Osteoblast (primary cell): ENCODE data around the gene LZIC. TPM values are rescaled to one million over a fixed set of nuclear protein-coding genes. Genes with fewer than 3 reads are reported as not detected.
A peak's percentile ranks its signal among the peaks of the same experiment; 100 is the strongest.

Experiments
- DNase-seq: peaks from one replicate; pipeline ENCODE4 v3.0.0; 2011; ENCODE audit warnings: low spot score, mixed read lengths; ENCODE audit not compliant: insufficient read length; ENCODE audit errors: missing footprints
- H2AFZ ChIP-seq: 2 replicates; pipeline ENCODE4 v1.6.0; 2011; ENCODE audit warnings: mild to moderate bottlenecking, low read length
- H3K27ac ChIP-seq: 2 replicates; pipeline ENCODE4 v1.5.1; 2011; ENCODE audit warnings: mild to moderate bottlenecking, low read depth, low read length, moderate library complexity
- H3K27me3 ChIP-seq: 2 replicates; pipeline ENCODE4 v1.6.0; 2012; ENCODE audit warnings: mild to moderate bottlenecking, control low read depth, inconsistent platforms, low read length, moderate library complexity; ENCODE audit not compliant: insufficient read depth
- H3K36me3 ChIP-seq: 2 replicates; pipeline ENCODE4 v1.5.1; 2011; ENCODE audit warnings: mild to moderate bottlenecking, low read length, control low read depth, moderate library complexity; ENCODE audit not compliant: insufficient read depth
- H3K4me1 ChIP-seq: 2 replicates; pipeline ENCODE4 v1.5.1; 2011; ENCODE audit warnings: mild to moderate bottlenecking, low read length, control low read depth, moderate library complexity; ENCODE audit not compliant: insufficient read depth
- H3K4me2 ChIP-seq: 2 replicates; pipeline ENCODE4 v1.6.0; 2011; ENCODE audit warnings: mild to moderate bottlenecking, low read length; ENCODE audit not compliant: insufficient read depth
- H3K4me3 ChIP-seq: fragments of 200-600 bp; sonication (generic); 3 replicates; pipeline ENCODE4 v1.5.1; 2012; ENCODE audit warnings: mild to moderate bottlenecking, low read length, inconsistent platforms; ENCODE audit not compliant: insufficient read depth
- H3K79me2 ChIP-seq: 2 replicates; pipeline ENCODE4 v1.6.0; 2012; ENCODE audit warnings: mild to moderate bottlenecking, low read length, control low read depth, inconsistent platforms; ENCODE audit not compliant: insufficient read depth
- H3K9me3 ChIP-seq: 2 replicates; pipeline ENCODE4 v1.5.1; 2011; ENCODE audit warnings: low read depth, low read length, control low read depth
- H4K20me1 ChIP-seq: 2 replicates; pipeline ENCODE4 v1.6.0; 2012; ENCODE audit warnings: mild to moderate bottlenecking, low read length, control low read depth; ENCODE audit not compliant: insufficient read depth
- total RNA-seq: library from RNA; depleted of rRNA; stranded (reverse); fragments of >200 nt; gene quantifications from 2 replicates; pipeline ENCODE4 v1.2.3, GENCODE V29; 2012
- TF ChIP-seq, protein P1 (sequence below): IDR thresholded peaks from 2 replicates; pipeline ENCODE4 v1.5.1; 2011; ENCODE audit warnings: mild to moderate bottlenecking, low read depth, low read length, moderate library complexity; ENCODE audit errors: extremely low read depth

Gene LZIC
- total RNA-seq, 1 donor = 37.6 TPM

DNA sequence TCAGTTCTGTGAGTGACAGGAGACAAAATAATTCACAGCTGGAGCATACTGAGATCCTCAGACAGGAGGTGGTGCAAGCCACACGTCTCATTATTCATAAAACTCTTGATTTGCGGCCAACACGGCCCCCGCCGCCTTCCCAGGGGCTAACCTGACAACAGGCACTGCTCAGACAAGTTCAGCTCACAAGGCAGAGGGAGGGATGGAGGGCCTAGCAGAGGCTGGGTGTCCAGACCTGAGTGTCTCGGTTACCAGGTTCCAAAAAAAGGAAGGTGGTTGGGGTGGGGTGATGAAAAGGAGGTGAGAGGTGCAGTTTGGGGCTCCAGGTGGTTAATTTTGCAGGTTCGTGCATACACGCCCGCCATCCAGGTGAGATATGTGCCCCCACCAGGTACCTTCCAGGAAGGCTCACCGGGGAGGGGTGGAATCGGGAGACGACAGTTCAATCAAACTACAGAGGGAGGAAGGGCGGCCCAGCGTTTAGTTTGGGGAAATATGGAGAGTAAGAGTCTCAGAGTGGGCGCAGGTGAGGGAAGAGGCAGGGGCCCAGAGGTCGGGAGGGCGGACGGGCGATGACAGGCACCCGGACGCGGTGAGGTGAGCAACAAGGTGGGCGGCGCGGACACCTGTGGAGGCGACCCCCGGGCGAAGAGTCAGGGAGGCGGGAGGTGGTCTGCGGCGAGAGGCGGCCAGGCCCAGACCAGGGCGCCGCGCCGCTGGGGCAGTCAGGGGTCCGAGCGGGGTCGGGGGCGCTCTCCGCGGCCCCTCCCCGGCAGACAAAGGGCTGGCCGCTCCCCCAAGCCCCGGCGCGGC is 33.8 kb downstream of the LZIC start:
- Histone ChIP-seq H4K20me1 (peaks cover 13% of the 10 kb centered on the region), H3K79me2 (peaks cover 9% of the 10 kb centered on the region), H3K9me3 (no peaks in the 10 kb centered on the region), H2AFZ (peak overlapping the region; percentile 78), H3K4me2 (peak overlapping the region; percentile 98), H3K4me3 (peak overlapping the region; percentile 79), H3K36me3 (no peaks in the 10 kb centered on the region), H3K4me1 (peaks cover 21% of the 10 kb centered on the region), H3K27ac (peak overlapping the region; percentile 33), H3K27me3 (no peaks in the 10 kb centered on the region)
- DNase-seq = peak; percentile 80
- TF ChIP-seq, protein P1, sequence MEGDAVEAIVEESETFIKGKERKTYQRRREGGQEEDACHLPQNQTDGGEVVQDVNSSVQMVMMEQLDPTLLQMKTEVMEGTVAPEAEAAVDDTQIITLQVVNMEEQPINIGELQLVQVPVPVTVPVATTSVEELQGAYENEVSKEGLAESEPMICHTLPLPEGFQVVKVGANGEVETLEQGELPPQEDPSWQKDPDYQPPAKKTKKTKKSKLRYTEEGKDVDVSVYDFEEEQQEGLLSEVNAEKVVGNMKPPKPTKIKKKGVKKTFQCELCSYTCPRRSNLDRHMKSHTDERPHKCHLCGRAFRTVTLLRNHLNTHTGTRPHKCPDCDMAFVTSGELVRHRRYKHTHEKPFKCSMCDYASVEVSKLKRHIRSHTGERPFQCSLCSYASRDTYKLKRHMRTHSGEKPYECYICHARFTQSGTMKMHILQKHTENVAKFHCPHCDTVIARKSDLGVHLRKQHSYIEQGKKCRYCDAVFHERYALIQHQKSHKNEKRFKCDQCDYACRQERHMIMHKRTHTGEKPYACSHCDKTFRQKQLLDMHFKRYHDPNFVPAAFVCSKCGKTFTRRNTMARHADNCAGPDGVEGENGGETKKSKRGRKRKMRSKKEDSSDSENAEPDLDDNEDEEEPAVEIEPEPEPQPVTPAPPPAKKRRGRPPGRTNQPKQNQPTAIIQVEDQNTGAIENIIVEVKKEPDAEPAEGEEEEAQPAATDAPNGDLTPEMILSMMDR = no peak

DNA sequence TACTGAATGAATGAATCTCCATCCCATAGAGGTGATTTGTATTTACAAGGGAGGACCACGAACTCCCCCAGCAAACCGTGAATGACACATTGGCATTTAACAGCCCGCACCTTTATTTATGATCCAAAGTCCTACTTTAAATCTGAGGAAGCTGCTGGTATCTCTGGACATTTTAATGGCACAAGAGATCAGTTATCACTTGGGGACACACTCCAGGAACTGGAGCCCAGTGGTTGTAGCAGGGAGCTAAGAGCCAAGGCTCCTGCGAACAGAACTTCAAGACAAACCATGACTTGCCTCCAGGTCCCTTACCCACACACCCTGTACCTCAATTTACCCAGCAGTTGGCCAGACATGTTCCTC is 34.3 kb downstream of the LZIC start:
- Histone ChIP-seq H2AFZ (peak overlapping the region; percentile 78), H3K4me3 (peak overlapping the region; percentile 79), H3K4me2 (peak overlapping the region; percentile 98), H4K20me1 (peaks cover 17% of the 10 kb centered on the region), H3K27ac (no peak overlapping the region), H3K4me1 (peaks cover 24% of the 10 kb centered on the region), H3K9me3 (no peaks in the 10 kb centered on the region), H3K79me2 (peaks cover 9% of the 10 kb centered on the region), H3K27me3 (no peaks in the 10 kb centered on the region), H3K36me3 (no peaks in the 10 kb centered on the region)
- TF ChIP-seq, protein P1 = no peak
- DNase-seq = no peak

DNA sequence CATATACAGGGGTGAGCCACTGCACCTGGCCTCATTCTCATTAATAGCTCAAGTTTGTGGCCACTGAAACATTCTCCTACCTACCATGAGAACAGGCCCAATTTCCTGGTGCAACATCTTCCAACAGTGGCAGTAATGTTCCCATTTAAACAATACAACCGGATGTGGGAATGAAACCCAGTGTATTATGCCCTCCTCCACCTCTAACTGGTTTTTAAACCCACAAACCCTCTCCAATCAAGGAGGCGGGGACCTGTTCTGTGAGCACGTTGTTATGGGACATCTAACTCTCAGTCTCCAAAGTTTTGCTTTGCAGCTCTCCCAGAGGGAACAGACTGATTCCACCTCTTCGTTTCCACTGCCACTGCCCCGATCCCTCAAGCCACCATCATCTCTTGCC is 35.8 kb downstream of the LZIC start:
- no peaks in the 10 kb centered on the region for H3K27me3 ChIP-seq
- peaks cover 26% of the 10 kb centered on the region for H4K20me1 ChIP-seq
- no peak for DNase-seq
- no peak overlapping the region for H2AFZ ChIP-seq
- TF ChIP-seq, protein P1 = no peak
- H3K79me2 ChIP-seq = peaks cover 9% of the 10 kb centered on the region
- no peaks in the 10 kb centered on the region for H3K36me3 ChIP-seq
- H3K27ac ChIP-seq = no peak overlapping the region
- H3K4me2 ChIP-seq = no peak overlapping the region
- peaks cover 24% of the 10 kb centered on the region for H3K4me1 ChIP-seq
- no peaks in the 10 kb centered on the region for H3K9me3 ChIP-seq
- no peak overlapping the region for H3K4me3 ChIP-seq

DNA sequence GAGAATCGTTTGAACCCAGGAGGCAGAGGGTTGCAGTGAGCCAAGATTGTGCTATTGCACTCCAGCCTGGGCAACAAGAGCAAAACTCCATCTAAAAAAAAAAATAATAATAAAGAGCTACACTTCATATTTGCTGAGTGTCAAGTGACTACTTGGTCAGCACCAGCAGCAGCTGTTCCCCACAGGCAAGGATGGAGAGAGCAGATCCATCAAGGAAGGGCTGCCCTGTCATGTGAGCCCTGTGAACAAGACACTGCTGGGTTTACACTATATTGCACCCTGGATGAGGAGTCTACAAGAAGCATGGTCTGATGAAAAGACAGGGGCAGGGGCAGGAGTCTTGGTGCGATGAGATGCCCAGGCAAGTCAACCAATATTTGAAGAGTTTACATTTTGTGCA is 36.7 kb downstream of the LZIC start:
- H2AFZ ChIP-seq = no peak overlapping the region
- H3K36me3 ChIP-seq = no peaks in the 10 kb centered on the region
- H3K4me3 ChIP-seq = no peak overlapping the region
- H3K27ac ChIP-seq = no peak overlapping the region
- TF ChIP-seq, protein P1 = no peak
- no peak overlapping the region for H3K4me2 ChIP-seq
- H3K79me2 ChIP-seq = peaks cover 11% of the 10 kb centered on the region
- no peaks in the 10 kb centered on the region for H3K27me3 ChIP-seq
- peaks cover 26% of the 10 kb centered on the region for H4K20me1 ChIP-seq
- no peaks in the 10 kb centered on the region for H3K9me3 ChIP-seq
- no peak for DNase-seq
- H3K4me1 ChIP-seq = peaks cover 24% of the 10 kb centered on the region
